Femur (tissue), 1 donor: ENCODE measurements around the gene UBAP1.
"Not testable (repeated sequence)": the region's sequence is repeated elsewhere in the genome, so short reads cannot be mapped to it uniquely, and the experiment has no call there.

Experiments used
- DNase-seq: peaks from one replicate; pipeline ENCODE4 v3.0.0-alpha.2; 2017

UBAP1 gene

DNA sequence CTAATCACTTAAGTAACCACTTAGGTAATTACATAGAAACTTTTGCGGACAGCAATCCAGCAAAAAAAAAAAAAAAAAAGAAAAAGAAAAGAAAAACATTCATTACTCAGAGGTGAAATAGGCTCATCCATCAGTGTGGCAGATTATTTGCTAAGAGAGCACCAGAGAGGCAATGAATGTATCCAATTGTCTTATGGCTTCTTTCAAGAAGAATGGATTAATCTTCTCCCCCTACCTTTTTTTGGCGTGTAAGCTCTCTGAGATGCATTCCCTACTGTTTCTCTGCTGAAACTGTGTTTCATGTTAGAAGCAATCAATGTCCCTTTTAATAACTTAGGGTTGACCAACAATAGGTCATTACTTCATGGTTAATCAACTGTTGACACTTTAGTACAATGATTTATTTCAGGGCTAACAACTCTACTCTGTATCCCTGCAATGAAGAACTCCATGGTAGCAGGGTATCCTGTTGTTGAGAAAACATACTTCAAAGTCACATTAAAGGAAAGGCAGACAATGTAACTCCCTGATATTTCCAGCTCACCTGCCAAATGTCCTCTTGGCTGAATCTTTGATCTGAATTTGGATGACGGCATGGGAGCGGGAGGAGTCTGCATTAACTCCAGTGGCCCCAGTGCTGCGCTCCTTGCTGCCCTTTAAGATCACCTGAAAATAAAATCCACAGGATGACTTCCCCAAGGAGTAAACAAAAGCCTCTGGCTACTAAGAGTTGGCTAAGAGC lies 92.6 kb downstream of the UBAP1 start:
- no peak for DNase-seq

DNA sequence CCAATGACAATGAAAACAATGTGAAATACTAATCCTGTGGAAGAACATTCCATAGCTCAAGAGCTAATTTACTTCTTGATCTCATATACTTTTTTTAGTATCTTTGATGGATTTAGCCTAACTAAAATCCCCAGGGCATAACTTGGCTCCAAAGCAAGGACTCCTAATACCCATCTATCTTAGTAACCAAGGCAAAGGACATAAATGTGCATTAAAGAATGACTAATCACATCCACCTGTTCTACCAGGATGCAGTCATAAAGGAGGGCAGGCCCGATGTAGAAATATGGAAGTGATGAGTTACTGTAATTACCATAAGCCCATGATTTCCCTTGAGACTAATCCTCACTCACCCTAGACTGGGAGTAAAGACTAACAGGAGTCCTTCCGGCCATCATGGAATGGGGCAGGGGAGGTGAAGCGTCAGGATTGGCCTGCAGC lies 93.3 kb downstream of the UBAP1 start:
- DNase-seq: no peak

DNA sequence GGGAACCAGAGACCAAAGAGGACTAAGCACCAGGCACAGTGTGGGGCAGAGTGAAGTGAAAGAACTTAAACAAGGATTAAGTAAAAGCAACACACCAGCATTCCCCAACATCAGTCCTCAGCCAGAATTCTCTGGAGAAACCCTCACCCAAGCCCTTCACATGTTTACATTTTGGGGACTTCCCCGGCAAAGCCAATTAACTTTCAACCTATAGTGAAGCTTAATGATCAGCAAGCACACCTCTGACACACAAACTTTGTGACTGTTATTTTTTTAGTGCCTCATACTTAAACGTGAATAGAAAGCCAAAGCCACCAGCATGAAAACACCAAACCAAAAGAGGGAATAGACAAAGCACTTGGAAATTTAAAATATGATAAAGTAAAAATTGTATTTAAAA lies 94.7 kb downstream of the UBAP1 start:
- DNase-seq: not testable (repeated sequence)

DNA sequence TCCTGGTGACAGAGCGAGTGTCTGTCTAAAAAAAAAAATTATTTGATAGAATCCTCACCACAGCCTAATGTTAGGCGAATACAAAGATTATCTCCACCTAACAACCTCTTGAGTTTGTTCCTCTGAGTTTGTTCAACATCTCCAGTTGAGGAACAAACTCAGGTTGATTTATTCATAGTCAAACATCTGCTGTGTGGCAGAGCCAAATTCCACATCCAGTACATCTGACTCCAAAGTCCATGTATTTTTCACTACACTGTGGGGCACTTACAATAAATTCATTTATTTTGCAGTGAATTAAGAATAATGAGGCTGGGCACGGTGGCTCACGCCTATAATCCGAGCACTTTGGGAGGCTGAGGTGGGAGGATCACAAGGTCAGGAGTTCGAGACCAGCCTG lies 97.0 kb downstream of the UBAP1 start:
- no peak for DNase-seq

DNA sequence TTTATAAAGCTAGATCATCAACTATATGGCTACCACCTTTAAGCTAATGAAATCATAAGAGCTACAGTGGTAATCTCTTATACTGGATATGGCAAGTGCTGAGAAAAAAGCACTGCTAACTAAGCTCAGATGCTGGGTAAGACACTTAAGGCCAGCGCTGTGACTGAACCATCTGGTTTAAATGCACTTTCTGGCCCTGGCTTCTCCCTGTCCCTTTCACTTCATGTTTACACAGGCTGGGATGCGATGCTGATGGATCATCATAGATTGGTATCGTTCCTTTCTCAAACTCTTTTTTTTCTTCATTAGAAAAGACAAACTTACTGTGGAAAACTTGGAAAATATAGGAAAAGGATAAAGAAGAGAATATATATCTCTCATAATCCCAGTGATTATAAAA lies 97.9 kb downstream of the UBAP1 start:
- DNase-seq: no peak

DNA sequence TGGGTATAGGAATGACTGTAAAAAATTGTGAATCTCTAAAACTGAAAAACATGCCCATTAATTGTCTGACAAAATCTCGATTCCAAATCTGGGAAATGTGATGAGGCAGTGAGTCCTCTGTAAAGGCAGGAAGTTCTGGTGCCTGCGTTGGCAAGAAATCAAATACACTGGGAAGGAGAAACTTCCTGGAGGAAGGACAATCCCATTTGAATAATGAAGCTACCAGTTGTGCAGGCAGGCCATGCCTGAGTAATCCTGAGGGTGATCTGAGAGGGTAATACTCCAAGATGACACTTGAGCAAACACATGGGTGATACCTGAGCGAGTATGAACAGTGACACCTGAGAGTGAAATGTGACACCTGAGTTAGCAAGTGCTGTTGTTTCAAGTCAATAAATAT lies 100.6 kb downstream of the UBAP1 start:
- DNase-seq: no peak

DNA sequence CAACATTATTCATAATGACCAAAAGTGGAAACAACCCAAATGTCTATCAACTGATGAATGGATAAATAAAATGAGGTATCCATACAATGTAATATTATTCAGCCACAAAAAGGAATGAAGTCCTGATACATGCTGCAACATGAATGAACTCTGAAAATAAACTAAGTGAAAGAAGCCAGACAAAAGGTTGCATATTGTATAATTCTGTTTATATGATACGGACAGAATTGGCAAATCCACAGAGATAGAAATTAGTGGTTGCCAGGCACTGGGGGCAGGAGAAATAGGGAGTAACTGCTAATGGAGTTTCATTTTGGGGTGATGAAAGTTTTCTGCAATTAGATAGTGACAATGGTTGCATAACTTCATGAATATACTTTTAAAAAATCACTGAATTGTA lies 103.3 kb downstream of the UBAP1 start:
- no peak for DNase-seq

DNA sequence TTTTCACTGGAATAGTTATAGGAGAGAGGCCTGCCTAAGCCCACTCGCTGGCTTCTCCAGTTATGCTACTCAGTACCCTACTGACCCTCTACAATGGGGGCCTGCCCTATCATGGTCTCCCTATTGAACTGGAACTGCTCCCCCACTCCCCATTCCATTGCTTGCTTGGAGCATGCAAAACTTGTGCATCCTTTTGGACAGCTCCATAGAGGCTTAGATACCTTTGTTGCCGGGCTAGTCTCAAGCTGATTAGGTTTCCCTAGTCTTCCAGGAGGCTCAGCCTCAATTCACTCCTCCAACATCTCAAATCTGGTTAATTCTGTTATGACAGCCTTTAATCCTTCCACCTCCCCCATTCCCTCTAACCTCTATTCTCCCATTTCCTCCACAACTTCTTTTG lies 110.3 kb downstream of the UBAP1 start:
- DNase-seq: no peak

DNA sequence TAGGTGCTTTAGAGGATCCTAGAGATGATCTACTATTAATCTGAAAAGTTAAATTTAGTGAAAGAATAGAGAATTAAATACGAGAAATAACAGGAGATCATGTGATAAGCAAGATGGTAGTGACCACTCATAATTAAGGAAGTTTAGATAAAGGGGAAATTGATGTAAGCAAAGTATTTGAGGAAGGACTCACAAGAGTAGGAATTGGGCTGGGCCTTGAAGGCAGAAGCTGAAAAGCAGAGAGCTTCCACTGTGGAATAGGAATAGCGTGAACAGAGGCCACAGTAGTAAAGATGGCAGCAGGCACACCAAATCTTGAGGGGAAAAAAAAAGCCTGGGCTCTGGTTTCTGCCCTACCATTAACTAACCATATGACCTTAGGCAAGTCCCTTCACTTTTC lies 112.2 kb downstream of the UBAP1 start:
- no peak for DNase-seq

DNA sequence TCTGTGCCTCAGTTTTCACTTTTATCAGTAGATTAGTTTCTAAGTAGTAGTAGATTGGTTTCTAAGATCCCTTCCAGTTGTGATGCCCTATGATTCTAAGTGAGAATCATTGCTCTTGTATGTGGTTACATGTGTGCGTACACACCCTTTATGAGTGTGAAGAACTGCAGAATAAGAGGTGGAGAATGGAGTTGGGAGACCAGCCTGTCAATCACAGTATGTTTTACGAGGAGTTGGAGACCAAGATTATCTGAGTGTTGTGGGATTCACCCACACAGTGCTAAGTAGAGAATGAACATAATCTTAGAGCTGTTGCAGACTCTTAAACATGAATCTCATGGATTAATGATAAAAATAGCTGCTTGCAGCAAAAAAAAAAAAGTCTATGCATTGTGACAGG lies 112.6 kb downstream of the UBAP1 start:
- DNase-seq: no peak

DNA sequence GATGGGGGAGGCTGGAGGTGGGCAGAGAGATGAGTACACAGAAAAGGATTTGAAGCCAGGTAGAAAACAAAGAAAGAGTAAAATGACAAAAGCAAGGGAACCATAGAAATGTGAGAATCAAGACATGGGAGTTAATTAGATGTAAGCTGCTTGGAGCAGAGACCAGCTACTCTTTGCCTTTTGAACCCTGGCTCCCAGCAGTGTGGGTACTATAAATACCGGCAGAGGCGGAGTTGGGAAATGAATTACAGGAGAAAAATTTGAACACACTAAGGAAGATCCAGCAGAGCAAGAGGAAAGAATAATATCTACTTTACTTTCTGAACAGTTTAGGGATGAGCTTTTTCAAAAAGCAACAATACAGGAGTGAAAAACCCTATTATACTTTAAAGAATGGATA lies 113.7 kb downstream of the UBAP1 start:
- no peak for DNase-seq

DNA sequence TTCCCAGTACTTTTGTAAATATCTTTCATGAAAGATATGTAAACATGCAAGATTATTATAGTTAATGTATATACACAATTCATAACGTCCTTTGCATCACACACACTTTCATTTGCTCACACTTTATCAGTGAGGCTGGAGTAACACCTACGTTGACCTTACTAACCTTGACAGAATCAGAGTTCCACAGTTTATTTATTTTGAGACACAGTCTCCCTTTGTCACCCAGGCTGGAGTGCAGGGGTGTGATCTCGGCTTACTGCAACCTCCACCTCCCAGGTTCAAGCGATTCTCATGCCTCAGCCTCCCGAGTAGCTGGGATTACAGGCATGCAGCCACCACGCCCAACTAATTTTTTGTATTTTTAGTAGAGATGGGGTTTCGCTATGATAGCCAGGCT lies 122.2 kb downstream of the UBAP1 start:
- DNase-seq: not testable (repeated sequence)
